Nephron progenitor cell (in vitro differentiated cells): ENCODE results near the gene KICS2.
"Not testable (repeated sequence)": the region's sequence is repeated elsewhere in the genome, so short reads cannot be mapped to it uniquely, and the experiment has no call there.

Source experiments
- DNase-seq: peaks from one replicate; pipeline ENCODE4 v3.0.0; 2021
- H3K27ac Mint-ChIP-seq: 2 replicates; pipeline ENCODE4 v1.8.0; 2021; ENCODE audit warnings: mild to moderate bottlenecking, moderate library complexity, mixed read lengths
- H3K27me3 Mint-ChIP-seq: 2 replicates; pipeline ENCODE4 v1.8.0; 2021; ENCODE audit warnings: mild to moderate bottlenecking, low read depth, mixed read lengths; ENCODE audit not compliant: poor library complexity
- H3K36me3 Mint-ChIP-seq: 2 replicates; pipeline ENCODE4 v1.8.0; 2021; ENCODE audit warnings: low read depth, mixed read lengths
- H3K4me1 Mint-ChIP-seq: 2 replicates; pipeline ENCODE4 v1.8.0; 2021; ENCODE audit warnings: mixed read lengths
- H3K4me3 Mint-ChIP-seq: 2 replicates; pipeline ENCODE4 v1.8.0; 2021; ENCODE audit warnings: mild to moderate bottlenecking, moderate library complexity, mixed read lengths
- H3K9me3 Mint-ChIP-seq: 2 replicates; pipeline ENCODE4 v1.8.0; 2021; ENCODE audit warnings: mild to moderate bottlenecking, moderate library complexity, mixed read lengths
- CTCF ChIP-seq: fragments of 200-600 bp; sonication (generic); IDR thresholded peaks from 2 replicates; pipeline ENCODE4 v1.5.0; 2021; ENCODE audit warnings: antibody characterized with exemption

Gene KICS2

GRCh38 chr12:64225626-64226025 lies 3.5 kb upstream of the KICS2 start:
- no peak overlapping the region for H3K27ac Mint-ChIP-seq
- peaks cover 17% of the 10 kb centered on the region for H3K27me3 Mint-ChIP-seq
- no peak overlapping the region for H3K4me3 Mint-ChIP-seq
- no peak for TF ChIP-seq CTCF
- no peak for DNase-seq
- H3K4me1 Mint-ChIP-seq, result peaks cover 11% of the 10 kb centered on the region
- H3K9me3 Mint-ChIP-seq, result peaks cover 17% of the 10 kb centered on the region
- H3K36me3 Mint-ChIP-seq, result no peaks in the 10 kb centered on the region

- peak; percentile 91 for DNase-seq
- Mint-ChIP-seq H3K36me3 (no peaks in the 10 kb centered on the region), H3K4me1 (peaks cover 26% of the 10 kb centered on the region), H3K27me3 (peaks cover 17% of the 10 kb centered on the region), H3K27ac (peak overlapping the region; percentile 52), H3K9me3 (peaks cover 2% of the 10 kb centered on the region), H3K4me3 (peak overlapping the region; percentile 91)
- no peak for TF ChIP-seq CTCF
Measured at GRCh38 chr12:64221651-64222008, 466 bp downstream of the KICS2 start.

DNA sequence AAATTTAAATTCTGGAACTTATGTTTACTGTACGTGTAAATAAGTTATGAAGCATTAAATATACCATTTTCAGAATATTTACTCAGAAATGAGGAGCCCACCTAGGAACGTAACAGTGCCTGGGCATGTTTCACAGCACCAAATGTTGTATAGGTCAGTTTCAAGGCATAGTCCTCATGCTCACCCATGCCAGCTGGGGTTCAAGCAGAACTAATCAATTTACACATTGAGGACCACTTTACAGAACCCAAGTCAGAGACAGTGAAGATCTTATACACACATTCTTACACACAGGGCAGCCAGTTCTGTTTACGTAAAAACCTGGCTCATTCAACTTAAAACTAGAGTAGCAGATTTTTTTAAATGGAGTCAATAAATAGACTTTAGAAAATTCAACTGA lies 2.0 kb downstream of the KICS2 start:
- Mint-ChIP-seq H3K9me3 (no peaks in the 10 kb centered on the region), H3K36me3 (no peaks in the 10 kb centered on the region), H3K4me1 (peaks cover 26% of the 10 kb centered on the region), H3K27me3 (peaks cover 10% of the 10 kb centered on the region), H3K4me3 (peak overlapping the region; percentile 9), H3K27ac (no peak overlapping the region)
- no peak for DNase-seq
- TF ChIP-seq CTCF, result no peak

DNA sequence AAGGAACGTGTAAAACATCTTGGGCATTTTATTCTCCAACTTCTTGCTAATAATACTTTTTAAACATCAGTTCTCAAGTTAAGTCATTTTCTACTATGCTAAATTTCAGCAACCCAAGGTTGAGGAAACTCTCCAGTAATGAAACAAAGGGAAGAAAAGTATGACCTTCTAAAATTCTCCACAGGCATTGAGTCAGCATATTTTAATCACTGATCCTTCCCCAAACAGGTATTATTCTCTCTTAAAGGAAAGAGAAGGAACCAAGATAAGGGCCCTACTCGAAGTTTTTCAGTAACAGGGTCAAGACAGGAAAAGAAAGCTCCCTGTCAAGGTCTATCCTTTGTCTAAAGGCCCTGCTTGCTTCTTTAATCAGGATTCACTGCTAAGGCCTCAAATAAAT lies 3.0 kb downstream of the KICS2 start:
- Mint-ChIP-seq H3K36me3 (no peaks in the 10 kb centered on the region), H3K27me3 (peaks cover 8% of the 10 kb centered on the region), H3K4me1 (peaks cover 26% of the 10 kb centered on the region), H3K9me3 (no peaks in the 10 kb centered on the region), H3K27ac (no peak overlapping the region), H3K4me3 (no peak overlapping the region)
- TF ChIP-seq CTCF, result no peak
- no peak for DNase-seq

- Mint-ChIP-seq H3K4me3 (no peak overlapping the region), H3K27ac (no peak overlapping the region)
- no peak for DNase-seq
Measured at GRCh38 chr12:64218597-64218996, 3.5 kb downstream of the KICS2 start.

GRCh38 chr12:64217643-64218042 lies 4.5 kb downstream of the KICS2 start:
- H3K27me3 Mint-ChIP-seq, H3K4me3 Mint-ChIP-seq, H3K9me3 Mint-ChIP-seq, H3K27ac Mint-ChIP-seq, DNase-seq, H3K36me3 Mint-ChIP-seq: not testable (repeated sequence)
- peaks cover 33% of the 10 kb centered on the region for H3K4me1 Mint-ChIP-seq

More at GRCh38 chr12:64218597-64218996, 3.5 kb downstream of the KICS2 start:
- peaks cover 5% of the 10 kb centered on the region for H3K36me3 Mint-ChIP-seq
- no peak for TF ChIP-seq CTCF
- H3K4me1 Mint-ChIP-seq, result peaks cover 32% of the 10 kb centered on the region
- H3K9me3 Mint-ChIP-seq, result no peaks in the 10 kb centered on the region
- H3K27me3 Mint-ChIP-seq, result peaks cover 7% of the 10 kb centered on the region
